ENCODE results near the gene DHX30.
A peak's percentile ranks its signal among the peaks of the same experiment; 100 is the strongest.
"Not testable (repeated sequence)": the region's sequence is repeated elsewhere in the genome, so short reads cannot be mapped to it uniquely, and the experiment has no call there.

Gene DHX30

GRCh38 chr3:47802734-47803479 is at the start of gene DHX30:
Gene DHX30, plus strand, starts transcription at chr3:47803138. Its CDS starts 7,546 bp downstream, at chr3:47810684.
- no peak for DNase-seq

GRCh38 chr3:47758261-47759025 is 44.5 kb upstream of the DHX30 start:
- no peak for DNase-seq

- DNase-seq: not testable (repeated sequence)
Measured at GRCh38 chr3:47760207-47760606, 42.7 kb upstream of the DHX30 start.

- DNase-seq: no peak
Measured at GRCh38 chr3:47761046-47761445, 41.9 kb upstream of the DHX30 start.

- DNase-seq: no peak
Measured at GRCh38 chr3:47762233-47762632, 40.7 kb upstream of the DHX30 start.

- DNase-seq: no peak
Measured at GRCh38 chr3:47766186-47766585, 36.8 kb upstream of the DHX30 start.

GRCh38 chr3:47772047-47772446 is 30.9 kb upstream of the DHX30 start:
- no peak for DNase-seq

GRCh38 chr3:47772788-47773187 is 30.1 kb upstream of the DHX30 start:
- no peak for DNase-seq

GRCh38 chr3:47778746-47779145 is 24.2 kb upstream of the DHX30 start:
- DNase-seq: no peak

GRCh38 chr3:47780741-47781684 is 21.9 kb upstream of the DHX30 start:
- no peak for DNase-seq

GRCh38 chr3:47781685-47782445 is 21.1 kb upstream of the DHX30 start, which contains the start of gene SMARCC1:
Gene SMARCC1, minus strand, starts transcription at chr3:47781893. Its CDS starts 96 bp downstream, at chr3:47781797.
- peak; percentile 54 for DNase-seq

- DNase-seq: no peak
Measured at GRCh38 chr3:47782446-47783308, 20.3 kb upstream of the DHX30 start.

GRCh38 chr3:47783673-47784072 is 19.3 kb upstream of the DHX30 start:
- DNase-seq: no peak

- no peak for DNase-seq
Measured at GRCh38 chr3:47791193-47791855, 11.6 kb upstream of the DHX30 start.

- DNase-seq: no peak
Measured at GRCh38 chr3:47792699-47793098, 10.2 kb upstream of the DHX30 start.

GRCh38 chr3:47794544-47794943 is 8.4 kb upstream of the DHX30 start:
- DNase-seq: no peak

GRCh38 chr3:47799733-47800132 is 3.2 kb upstream of the DHX30 start:
- DNase-seq: no peak

GRCh38 chr3:47803480-47804025 is 615 bp downstream of the DHX30 start:
- no peak for DNase-seq

- DNase-seq: no peak
Measured at GRCh38 chr3:47804577-47804976, 1.6 kb downstream of the DHX30 start.

- no peak for DNase-seq
Measured at GRCh38 chr3:47813551-47814177, 10.7 kb downstream of the DHX30 start.
